H9 (cell line): ENCODE data around the gene MTX1. TPM values are rescaled to one million over a fixed set of nuclear protein-coding genes. Genes with fewer than 3 reads are reported as not detected.

Source experiments
- DNase-seq: peaks from one replicate; pipeline ENCODE4 v3.0.0-alpha.2; 2017
- H2AFZ ChIP-seq: one replicate; pipeline ENCODE4 v1.6.1; 2013; ENCODE audit warnings: mild to moderate bottlenecking, low read length, control low read depth, moderate library complexity
- H2AK5ac ChIP-seq: 2 replicates; pipeline ENCODE4 v1.6.1; 2013; ENCODE audit warnings: low read length, control low read depth, mixed read lengths; ENCODE audit not compliant: insufficient read length
- H2BK120ac ChIP-seq: one replicate; pipeline ENCODE4 v1.6.1; 2013; ENCODE audit warnings: low read depth, mild to moderate bottlenecking, low read length, control low read depth, inconsistent platforms; ENCODE audit not compliant: poor library complexity, severe bottlenecking
- H2BK12ac ChIP-seq: 2 replicates; pipeline ENCODE4 v1.6.1; 2013; ENCODE audit warnings: low read length, control low read depth, mixed read lengths, low read depth; ENCODE audit not compliant: insufficient read length
- H2BK15ac ChIP-seq: 2 replicates; pipeline ENCODE4 v1.6.1; 2013; ENCODE audit warnings: low read depth, low read length, control low read depth
- H2BK20ac ChIP-seq: one replicate; pipeline ENCODE4 v1.6.1; 2013; ENCODE audit warnings: low read depth, mild to moderate bottlenecking, low read length, control low read depth, inconsistent platforms; ENCODE audit not compliant: poor library complexity, severe bottlenecking
- H2BK5ac ChIP-seq: 2 replicates; pipeline ENCODE4 v1.6.1; 2013; ENCODE audit warnings: low read length, control low read depth, mixed read lengths; ENCODE audit not compliant: insufficient read length
- H3K14ac ChIP-seq: 2 replicates; pipeline ENCODE4 v1.6.1; 2013; ENCODE audit warnings: low read length, control low read depth; ENCODE audit not compliant: insufficient read depth
- H3K18ac ChIP-seq: 2 replicates; pipeline ENCODE4 v1.6.1; 2013; ENCODE audit warnings: low read depth, mild to moderate bottlenecking, mixed read lengths, low read length, control low read depth; ENCODE audit not compliant: insufficient read length
- H3K23ac ChIP-seq: 2 replicates; pipeline ENCODE4 v1.6.1; 2013; ENCODE audit warnings: low read length, control low read depth, mixed read lengths, low read depth; ENCODE audit not compliant: insufficient read length
- H3K23me2 ChIP-seq: 2 replicates; pipeline ENCODE4 v1.6.1; 2013; ENCODE audit warnings: low read depth, mild to moderate bottlenecking, mixed read lengths, low read length, control low read depth; ENCODE audit not compliant: insufficient read length, poor library complexity, severe bottlenecking
- H3K27ac ChIP-seq: 2 replicates; pipeline ENCODE4 v1.5.1; 2013; ENCODE audit warnings: low read length, control low read depth, mixed read lengths, low read depth; ENCODE audit not compliant: insufficient read length
- H3K27me3 ChIP-seq: 2 replicates; pipeline ENCODE4 v1.6.1; 2013; ENCODE audit warnings: low read length, control low read depth, inconsistent platforms; ENCODE audit not compliant: insufficient read depth
- H3K4ac ChIP-seq: 2 replicates; pipeline ENCODE4 v1.6.1; 2013; ENCODE audit warnings: low read depth, mild to moderate bottlenecking, control low read depth, inconsistent platforms, low read length, moderate library complexity
- H3K4me1 ChIP-seq: 2 replicates; pipeline ENCODE4 v1.6.1; 2013; ENCODE audit warnings: low read length, control low read depth, inconsistent platforms; ENCODE audit not compliant: insufficient read depth
- H3K4me2 ChIP-seq: 2 replicates; pipeline ENCODE4 v1.6.1; 2013; ENCODE audit warnings: low read length, control low read depth, mixed read lengths; ENCODE audit not compliant: insufficient read length, insufficient read depth
- H3K56ac ChIP-seq: 2 replicates; pipeline ENCODE4 v1.6.1; 2013; ENCODE audit warnings: low read depth, mild to moderate bottlenecking, mixed read lengths, low read length, control low read depth; ENCODE audit not compliant: insufficient read length
- H3K79me1 ChIP-seq: 2 replicates; pipeline ENCODE4 v1.6.1; 2013; ENCODE audit warnings: low read depth, mild to moderate bottlenecking, moderate library complexity, low read length, control low read depth, inconsistent platforms; ENCODE audit not compliant: insufficient read depth, poor library complexity, severe bottlenecking
- H3K79me2 ChIP-seq: 2 replicates; pipeline ENCODE4 v1.6.1; 2013; ENCODE audit warnings: low read length, control low read depth, inconsistent platforms; ENCODE audit not compliant: insufficient read depth
- H3K9ac ChIP-seq: 2 replicates; pipeline ENCODE4 v1.6.1; 2013; ENCODE audit warnings: low read length, control low read depth, mixed read lengths; ENCODE audit not compliant: insufficient read length; ENCODE audit errors: extremely low read depth
- H3K9me3 ChIP-seq: one replicate; pipeline ENCODE4 v1.6.1; 2013; ENCODE audit warnings: low read depth, low read length, inconsistent platforms; ENCODE audit not compliant: control insufficient read depth
- H3T11ph ChIP-seq: one replicate; pipeline ENCODE4 v1.6.1; 2013; ENCODE audit warnings: mild to moderate bottlenecking, low read length, control low read depth, inconsistent platforms
- H4K20me1 ChIP-seq: one replicate; pipeline ENCODE4 v1.6.1; 2013; ENCODE audit not compliant: control insufficient read depth, insufficient read length, insufficient read depth
- H4K5ac ChIP-seq: 2 replicates; pipeline ENCODE4 v1.6.1; 2013; ENCODE audit warnings: low read depth, mild to moderate bottlenecking, mixed read lengths, low read length, control low read depth; ENCODE audit not compliant: insufficient read length
- H4K8ac ChIP-seq: replicated peaks from 2 replicates; pipeline ENCODE4 v1.6.1; 2013; ENCODE audit warnings: low read length, control low read depth, mixed read lengths, low read depth; ENCODE audit not compliant: insufficient read length
- H4K91ac ChIP-seq: 2 replicates; pipeline ENCODE4 v1.6.1; 2013; ENCODE audit warnings: low read depth, mild to moderate bottlenecking, moderate library complexity, mixed read lengths, low read length, control low read depth; ENCODE audit not compliant: insufficient read length
- H3K27ac Mint-ChIP-seq, 3 experiments: 2 replicates in 2 of 3; 3 replicates in 1 of 3; pipeline ENCODE4 v1.8.0; 2020 to 2021; ENCODE audit warnings: mixed read lengths in 3 of 3, mild to moderate bottlenecking in 1 of 3, moderate library complexity in 1 of 3
- H3K27me3 Mint-ChIP-seq: 2 replicates; pipeline ENCODE4 v1.8.0; 2021; ENCODE audit warnings: low read depth, mild to moderate bottlenecking, moderate library complexity, mixed read lengths
- H3K36me3 Mint-ChIP-seq, 3 experiments: 2 replicates in 2 of 3; 3 replicates in 1 of 3; pipeline ENCODE4 v1.8.0; 2020 to 2021; ENCODE audit warnings: low read depth in 3 of 3, mixed read lengths in 3 of 3; ENCODE audit not compliant: insufficient read depth in 1 of 3
- H3K4me1 Mint-ChIP-seq, 2 experiments: 2 replicates each; pipeline ENCODE4 v1.8.0; 2020; ENCODE audit warnings: mixed read lengths in 2 of 2
- H3K4me3 Mint-ChIP-seq, 2 experiments: 2 replicates in 1 of 2; 3 replicates in 1 of 2; pipeline ENCODE4 v1.8.0; 2020 to 2021; ENCODE audit warnings: mild to moderate bottlenecking in 2 of 2, mixed read lengths in 2 of 2, moderate library complexity in 1 of 2
- H3K9me3 Mint-ChIP-seq, 2 experiments: 2 replicates in 1 of 2; 3 replicates in 1 of 2; pipeline ENCODE4 v1.8.0; 2020; ENCODE audit warnings: mild to moderate bottlenecking in 2 of 2, mixed read lengths in 2 of 2, moderate library complexity in 1 of 2
- CTCF ChIP-seq: fragments of 200-600 bp; sonication (generic); conservative IDR thresholded peaks from 3 replicates; pipeline ENCODE4 v1.8.0; 2021; ENCODE audit warnings: antibody characterized with exemption, mild to moderate bottlenecking
- WGBS: extraction: QIAGEN DNeasy Blood & Tissue Kit; methylation state at CpG from one replicate; pipeline ENCODE4 v1.1.7; 2013; ENCODE audit warnings: missing lambda C conversion rate, low lambda C conversion rate, mixed read lengths; ENCODE audit not compliant: insufficient read length; ENCODE audit errors: extremely low coverage; 5-methylcytosine and 5-hydroxymethylcytosine counted together
- total RNA-seq: library from RNA; stranded (reverse); gene quantifications from 2 replicates; pipeline ENCODE4 v1.2.1, GENCODE V29; 2021

The MTX1 gene
- total RNA-seq, 1 experiment from 2014 or later = 45.0 TPM

- Mint-ChIP-seq H3K27me3 (peaks cover 1% of the 10 kb centered on the region; the same call in 1 of the 2 replicates), H3K4me3 (no peak overlapping the region), H3K27ac (no peak overlapping the region; a peak in 2 of 7 replicates), H3K9me3 (peaks cover 0 to 2% of the 10 kb centered on the region in 2 experiments; a peak in 1 of 5 replicates), H3K4me1 (peaks cover 17 to 31% of the 10 kb centered on the region in 2 experiments), H3K36me3 (peaks cover 19 to 41% (median 37%) of the 10 kb centered on the region in 3 experiments; a peak in 6 of 7 replicates)
- no peak overlapping the region for H4K5ac ChIP-seq
- H3K18ac ChIP-seq = no peak overlapping the region
- WGBS = no CpG with 5 or more reads among the region's 4 CpGs
- no peak overlapping the region for H2BK12ac ChIP-seq
- H3K23me2 ChIP-seq = no peaks in the 10 kb centered on the region
- H3K27ac ChIP-seq = no peak overlapping the region
- H4K91ac ChIP-seq = no peak overlapping the region
- no peak overlapping the region for H3K14ac ChIP-seq
- H3K27me3 ChIP-seq = no peaks in the 10 kb centered on the region
- H3K79me1 ChIP-seq = no peaks in the 10 kb centered on the region
- no peak overlapping the region for H3K56ac ChIP-seq
- no peak overlapping the region for H3T11ph ChIP-seq
- H2BK15ac ChIP-seq = no peak overlapping the region
- no peak for TF ChIP-seq CTCF
- no peak overlapping the region for H2BK20ac ChIP-seq
- H3K4me2 ChIP-seq = no peak overlapping the region
- no peak for DNase-seq
- no peaks in the 10 kb centered on the region for H3K79me2 ChIP-seq
- no peak overlapping the region for H3K9ac ChIP-seq
- no peak overlapping the region for H3K23ac ChIP-seq
- H2BK5ac ChIP-seq = no peak overlapping the region
- no peak overlapping the region for H2BK120ac ChIP-seq
- H4K20me1 ChIP-seq = no peaks in the 10 kb centered on the region
- no peak overlapping the region for H3K4ac ChIP-seq
- no peaks in the 10 kb centered on the region for H3K9me3 ChIP-seq
- H3K4me1 ChIP-seq = peaks cover 3% of the 10 kb centered on the region
- H4K8ac ChIP-seq = no peak overlapping the region
- no peak overlapping the region for H2AK5ac ChIP-seq
- H2AFZ ChIP-seq = no peak overlapping the region
Measured at GRCh38 chr1:155184351-155184811, 24.1 kb upstream of the MTX1 start.
